ENCODE results near the gene NOTCH1. TPM values are rescaled to one million over a fixed set of nuclear protein-coding genes. Genes with fewer than 3 reads are reported as not detected.

The NOTCH1 gene
- total and polyA plus RNA-seq, 8 donors, result 9.3 to 39.8 (median 22.5) TPM

GRCh38 chr9:136486823-136487620 is 58.8 kb downstream of the NOTCH1 start:
- 92 to 93% methylated on average over 17 to 18 of the region's 18 CpGs for WGBS, 2 donors
- Histone ChIP-seq H3K27ac (no peak overlapping the region), H3K9me3 (no peaks in the 10 kb centered on the region), H3K4me3 (no peak overlapping the region), H3K4me1 (peaks cover 7 to 15% (median 13%) of the 10 kb centered on the region in 3 donors), H3K27me3 (no peaks in the 10 kb centered on the region), H3K36me3 (no peaks in the 10 kb centered on the region)
- ATAC-seq, result no peak
- no peak for FAIRE-seq
- DNase-seq, result peak in 1 of 6 donors; percentile 67
- no peak for TF ChIP-seq CTCF (IDR thresholded peaks at IDR 0.05)
- intact Hi-C loops (cut with DNase I), result loop anchor here in 2 of 3 donors (2.0 to 10.0 kb wide), 3 partner anchors 144 to 228 kb away; partner anchors contain the start of gene DIPK1B (in 1 of the 2)

GRCh38 chr9:136486131-136486530 is 59.7 kb downstream of the NOTCH1 start:
- FAIRE-seq, result no peak
- Histone ChIP-seq H3K36me3 (no peaks in the 10 kb centered on the region), H3K27me3 (no peaks in the 10 kb centered on the region), H3K9me3 (no peaks in the 10 kb centered on the region), H3K27ac (no peak overlapping the region), H3K4me1 (peaks cover 15 to 24% (median 22%) of the 10 kb centered on the region in 3 donors), H3K4me3 (no peak overlapping the region)
- intact Hi-C loops (cut with DNase I), result loop anchor here in 2 of 3 donors (2.0 to 10.0 kb wide), 3 partner anchors 145 to 229 kb away; partner anchors contain the start of gene DIPK1B (in 1 of the 2)
- DNase-seq, result peak in 2 of 6 donors; percentile 44 to 59
- no peak for TF ChIP-seq CTCF (IDR thresholded peaks at IDR 0.05)
- WGBS, 2 donors, result 95% methylated on average over 7 of the region's 7 CpGs
- no peak for ATAC-seq

GRCh38 chr9:136485049-136486045 is 60.5 kb downstream of the NOTCH1 start:
- H3K9me3 ChIP-seq, result no peaks in the 10 kb centered on the region
- H3K27ac ChIP-seq, result peak overlapping the region in 1 of 4 donors; percentile 99
- WGBS, 2 donors, result 18 to 19% methylated on average over 21 of the region's 21 CpGs
- ATAC-seq (peak; percentile 12 to 51 (median 44)), DNase-seq (peak; percentile 75 to 93 (median 86)), FAIRE-seq (no peak)
- H3K4me1 ChIP-seq, result peaks cover 15 to 24% (median 22%) of the 10 kb centered on the region in 3 donors
- H3K36me3 ChIP-seq, result no peaks in the 10 kb centered on the region
- H3K27me3 ChIP-seq, result no peaks in the 10 kb centered on the region
- peak overlapping the region in 1 of 4 donors; percentile 59 for H3K4me3 ChIP-seq
- intact Hi-C loops (cut with DNase I), result loop anchor here in 2 of 3 donors (2.0 to 10.0 kb wide), 3 partner anchors 145 to 229 kb away; partner anchors contain the start of gene DIPK1B (in 1 of the 2)
- peak; percentile 82 to 89 (median 86) for TF ChIP-seq CTCF (IDR thresholded peaks at IDR 0.05)

GRCh38 chr9:136484153-136485048 is 61.4 kb downstream of the NOTCH1 start:
- Histone ChIP-seq H3K27me3 (no peaks in the 10 kb centered on the region), H3K4me3 (peak overlapping the region; percentile 56 to 60 (median 58)), H3K36me3 (no peaks in the 10 kb centered on the region), H3K4me1 (peaks cover 15 to 24% (median 22%) of the 10 kb centered on the region in 3 donors), H3K9me3 (no peaks in the 10 kb centered on the region), H3K27ac (peak overlapping the region; percentile 99 to 100 (median 99))
- TF ChIP-seq CTCF (IDR thresholded peaks at IDR 0.05), result no peak
- ATAC-seq, result peak; percentile 4 to 20 (median 11)
- FAIRE-seq, result no peak
- WGBS, 2 donors, result 11 to 15% methylated on average over 50 to 59 of the region's 59 CpGs
- intact Hi-C loops (cut with DNase I), result loop anchor here in 1 of 3 donors (10.0 kb wide), 1 partner anchor 230 kb away; the partner anchor contains the start of gene DIPK1B
- peak; percentile 71 to 92 (median 76) for DNase-seq
